ENCODE results near the gene MYOM3. TPM values are rescaled to one million over a fixed set of nuclear protein-coding genes. Genes with fewer than 3 reads are reported as not detected.

Gene MYOM3
- total RNA-seq, 1 experiment from 2014 or later: 0.04 TPM

GRCh38 chr1:24105368-24106160, 6.4 kb downstream of the MYOM3 start:
- no peak overlapping the region for H3K27ac ChIP-seq (ENCODE audit: low read length)
- H3K9me3 ChIP-seq (ENCODE audit: low read length): no peaks in the 10 kb centered on the region
- H3K36me3 ChIP-seq (ENCODE audit: low read depth, low read length): no peaks in the 10 kb centered on the region
- H3K4me1 ChIP-seq (ENCODE audit: insufficient read depth, low read length): peaks cover 13% of the 10 kb centered on the region
- H3F3A ChIP-seq (ENCODE audit: low read length, unreplicated experiment): no peaks in the 10 kb centered on the region
- TF ChIP-seq EZH2phosphoT487 (IDR thresholded peaks at IDR 0.05; ENCODE audit: borderline replicate concordance, low read length) (no peak), CTCF (conservative IDR thresholded peaks at IDR 0.05; ENCODE audit: low read depth, low read length) (no peak), EZH2 (IDR thresholded peaks at IDR 0.05; ENCODE audit: low read length, unreplicated experiment) (no peak)
- no peak overlapping the region for H3K4me3 ChIP-seq (ENCODE audit: low read length)
- BruUV-seq (replicated peaks): no TSS peak
- DNase-seq (no peak), ATAC-seq (no peak)
- no peak overlapping the region for H3K4me2 ChIP-seq (ENCODE audit: low read length)
- ChIA-PET POLR2A (ENCODE audit: unreplicated experiment) (interaction anchor here (0.6 kb wide), 1 partner anchor 10 kb away, joined by 4 read pairs; no protein-coding TSS in a partner anchor), CTCF (no interaction called here)
- no peaks in the 10 kb centered on the region for H3K27me3 ChIP-seq (ENCODE audit: low read length)
- H4K20me1 ChIP-seq (ENCODE audit: low read length): no peaks in the 10 kb centered on the region
- H3K9me2 ChIP-seq (replicated peaks; ENCODE audit: low read length): no peaks in the 10 kb centered on the region
- no peak overlapping the region for H3K9ac ChIP-seq (ENCODE audit: low read length)
- H2AFZ ChIP-seq (ENCODE audit: low read length): no peak overlapping the region
- intact Hi-C loops (cut with micrococcal nuclease): no loop called here
- H3K79me2 ChIP-seq (ENCODE audit: low read length): no peaks in the 10 kb centered on the region

- no peak for DNase-seq
- Histone ChIP-seq H3K4me3 (ENCODE audit: low read length) (no peak overlapping the region), H3K36me3 (ENCODE audit: low read depth, low read length) (no peaks in the 10 kb centered on the region), H3K9me3 (ENCODE audit: low read length) (no peaks in the 10 kb centered on the region), H3K4me2 (ENCODE audit: low read length) (no peak overlapping the region), H3F3A (ENCODE audit: low read length, unreplicated experiment) (no peaks in the 10 kb centered on the region), H3K79me2 (ENCODE audit: low read length) (no peaks in the 10 kb centered on the region), H4K20me1 (ENCODE audit: low read length) (no peaks in the 10 kb centered on the region), H2AFZ (ENCODE audit: low read length) (no peak overlapping the region), H3K4me1 (ENCODE audit: insufficient read depth, low read length) (peaks cover 13% of the 10 kb centered on the region), H3K9ac (ENCODE audit: low read length) (no peak overlapping the region), H3K27ac (ENCODE audit: low read length) (no peak overlapping the region), H3K9me2 (replicated peaks; ENCODE audit: low read length) (no peaks in the 10 kb centered on the region), H3K27me3 (ENCODE audit: low read length) (no peaks in the 10 kb centered on the region)
- intact Hi-C loops (cut with micrococcal nuclease): no loop called here
- no TSS peak for BruUV-seq (replicated peaks)
- POLR2A ChIA-PET (ENCODE audit: unreplicated experiment): interaction anchor here (0.6 kb wide), 1 partner anchor 10 kb away, joined by 4 read pairs; no protein-coding TSS in a partner anchor
- no peak for TF ChIP-seq EZH2 (IDR thresholded peaks at IDR 0.05; ENCODE audit: low read length, unreplicated experiment)
- no peak for TF ChIP-seq CTCF (conservative IDR thresholded peaks at IDR 0.05; ENCODE audit: low read depth, low read length)
- no peak for TF ChIP-seq EZH2phosphoT487 (IDR thresholded peaks at IDR 0.05; ENCODE audit: borderline replicate concordance, low read length)
- CTCF ChIA-PET: no interaction called here
- ATAC-seq: no peak
These were observed 7.1 kb downstream of the MYOM3 start for GRCh38 chr1:24104854-24105253.

GRCh38 chr1:24103879-24104278, 8.1 kb downstream of the MYOM3 start:
- Histone ChIP-seq H3K9me3 (ENCODE audit: low read length) (no peaks in the 10 kb centered on the region), H2AFZ (ENCODE audit: low read length) (no peak overlapping the region), H3K4me3 (ENCODE audit: low read length) (no peak overlapping the region), H3K9me2 (replicated peaks; ENCODE audit: low read length) (no peaks in the 10 kb centered on the region), H3K36me3 (ENCODE audit: low read depth, low read length) (no peaks in the 10 kb centered on the region), H3K27me3 (ENCODE audit: low read length) (no peaks in the 10 kb centered on the region), H3K9ac (ENCODE audit: low read length) (no peak overlapping the region), H3F3A (ENCODE audit: low read length, unreplicated experiment) (no peaks in the 10 kb centered on the region), H3K27ac (ENCODE audit: low read length) (no peak overlapping the region), H3K79me2 (ENCODE audit: low read length) (no peaks in the 10 kb centered on the region), H4K20me1 (ENCODE audit: low read length) (no peaks in the 10 kb centered on the region), H3K4me2 (ENCODE audit: low read length) (no peak overlapping the region), H3K4me1 (ENCODE audit: insufficient read depth, low read length) (peaks cover 10% of the 10 kb centered on the region)
- TF ChIP-seq EZH2phosphoT487 (IDR thresholded peaks at IDR 0.05; ENCODE audit: borderline replicate concordance, low read length): no peak
- intact Hi-C loops (cut with micrococcal nuclease): no loop called here
- ChIA-PET CTCF (interaction anchor here (0.7 kb wide), 1 partner anchor 45 kb away, joined by 4 read pairs; no protein-coding TSS in a partner anchor), POLR2A (ENCODE audit: unreplicated experiment) (no interaction called here)
- DNase-seq: no peak
- ATAC-seq: no peak
- no TSS peak for BruUV-seq (replicated peaks)

All from PC-3 (cell line).